Measurements from ENCODE around the gene NEMP1.

NEMP1 gene

DNA sequence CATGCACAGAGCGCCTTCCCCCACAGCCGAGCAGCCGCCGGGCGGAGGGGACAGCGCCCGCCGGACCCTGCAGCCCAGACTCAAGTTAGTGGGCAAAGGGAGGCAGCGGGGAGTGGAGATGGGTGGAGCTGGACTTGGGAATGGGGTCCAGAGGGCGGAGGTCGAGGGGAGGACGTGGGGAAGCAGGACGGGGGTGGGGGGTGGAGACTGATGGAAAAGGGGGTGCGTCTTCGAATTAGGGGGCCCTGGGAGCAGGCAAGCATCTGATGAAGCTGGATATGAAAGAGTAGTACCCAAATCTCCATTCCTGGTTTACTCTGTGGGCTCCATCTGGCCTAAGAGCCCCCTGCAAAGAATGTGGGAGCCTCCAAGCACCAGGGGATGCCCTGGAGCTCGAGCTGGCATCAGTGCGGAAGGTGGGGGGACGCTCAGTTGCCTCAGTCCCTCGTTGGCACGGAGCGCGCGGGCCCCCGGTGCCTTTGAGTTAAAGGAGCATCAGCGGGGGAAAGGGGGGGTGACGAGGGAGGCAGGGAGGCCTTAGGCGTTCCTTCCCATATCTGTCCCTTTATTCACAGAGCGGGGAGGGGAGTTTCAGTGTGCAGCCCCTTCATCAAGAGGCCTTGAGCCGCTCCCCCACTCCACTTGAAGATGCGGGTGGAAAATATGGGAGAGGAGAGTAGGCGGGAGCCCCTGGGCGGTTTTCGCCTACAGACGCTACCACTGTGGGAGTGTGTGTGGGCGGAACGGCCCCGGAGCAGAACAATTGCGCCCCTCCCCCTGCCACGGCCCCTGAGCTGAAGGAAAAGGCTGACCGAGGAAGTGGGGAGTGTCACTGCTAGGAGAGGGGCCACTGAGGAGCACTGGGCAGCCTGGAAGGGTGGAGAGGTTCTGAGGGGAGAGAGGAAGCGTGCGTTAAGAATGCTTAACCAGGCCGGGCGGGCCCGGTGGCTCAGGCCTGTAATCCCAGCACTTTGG lies 11.0 kb upstream of the NEMP1 start:
- H2AFZ ChIP-seq (ENCODE audit: low read depth) = peak overlapping the region; percentile 73

DNA sequence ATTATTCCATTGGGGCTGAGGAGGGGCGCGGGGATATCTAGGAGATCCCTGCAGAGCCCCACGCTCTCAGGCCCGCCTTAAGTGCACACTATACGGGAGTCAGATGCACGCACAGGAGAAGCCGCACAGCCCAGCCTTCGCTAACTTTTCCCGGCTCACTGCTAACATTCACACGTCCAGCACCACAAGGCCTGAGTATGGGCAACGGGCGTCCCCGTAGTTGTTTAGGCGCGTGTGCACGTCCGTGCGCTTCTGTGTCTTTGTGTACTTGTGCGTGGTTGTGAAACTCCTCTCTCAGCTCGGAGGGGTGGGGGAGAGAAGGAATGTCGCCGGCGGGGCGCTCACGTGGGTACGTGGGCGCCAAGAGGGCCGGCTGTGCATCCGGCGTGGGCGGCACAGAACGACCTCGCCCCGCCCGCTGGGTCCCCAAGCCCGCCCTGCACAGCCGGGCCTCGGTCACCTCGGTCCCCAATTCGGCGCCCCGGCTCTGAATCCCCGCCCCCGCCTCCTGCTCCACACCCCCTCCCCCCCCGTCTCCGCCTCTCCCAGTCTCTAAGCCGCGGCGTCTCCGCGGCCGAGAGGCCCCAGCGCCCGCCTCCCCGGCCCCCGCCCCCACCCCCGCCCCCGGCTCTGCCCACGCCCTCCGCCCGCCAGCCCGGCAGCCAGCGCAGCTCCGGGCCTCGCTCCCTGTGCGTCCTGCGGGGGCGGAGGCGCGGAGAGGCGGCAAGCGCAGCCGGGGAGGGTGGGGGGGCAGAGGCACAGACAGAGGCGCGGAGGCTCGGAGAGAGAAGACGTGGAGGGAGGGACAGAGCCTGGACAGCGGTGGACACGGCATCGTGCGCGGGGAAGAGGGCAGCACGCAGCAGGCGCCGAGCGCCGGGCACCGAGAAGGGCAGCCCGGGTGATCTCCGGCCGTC lies 10.0 kb upstream of the NEMP1 start, which contains the start of gene NAB2:
TSS of gene NAB2 (plus strand) at position 761 of the 917 bp plus-strand sequence. CDS start 158 bp downstream, outside the sequence.
- peak within 1 kb of the TSS; percentile 72 for H3K4me2 ChIP-seq
- H3K79me2 ChIP-seq (ENCODE audit: insufficient read depth, low read depth) = no peaks in the 10 kb centered on the region
- H3K9ac ChIP-seq = peak within 1 kb of the TSS; percentile 69
- H3K27me3 ChIP-seq (ENCODE audit: insufficient read depth, low read depth) = no peaks in the 10 kb centered on the region
- TF ChIP-seq CTCF (conservative IDR thresholded peaks at IDR 0.05; ENCODE audit: low read depth, low read length) = 0 out of 2 replicates have a peak, but pooled peaks have one; percentile 19
- no peaks in the 10 kb centered on the region for H3K36me3 ChIP-seq (ENCODE audit: insufficient read depth)
- H3K27ac ChIP-seq = peak within 1 kb of the TSS; percentile 65
- peak within 1 kb of the TSS; percentile 85 for H2AFZ ChIP-seq (ENCODE audit: low read depth)
- peak within 1 kb of the TSS; percentile 79 for H3K4me3 ChIP-seq (IDR thresholded peaks at IDR 0.05; ENCODE audit: insufficient read depth, low read depth, low read length)
- no peaks in the 10 kb centered on the region for H4K20me1 ChIP-seq (ENCODE audit: insufficient read depth)
- peaks cover 18% of the 10 kb centered on the region for H3K4me1 ChIP-seq (ENCODE audit: low read depth, poor library complexity, severe bottlenecking)

More for the DNA sequence above, 11.0 kb upstream of the NEMP1 start:
- Histone ChIP-seq H3K4me1 (ENCODE audit: low read depth, poor library complexity, severe bottlenecking) (peaks cover 18% of the 10 kb centered on the region), H4K20me1 (ENCODE audit: insufficient read depth) (no peaks in the 10 kb centered on the region), H3K4me3 (IDR thresholded peaks at IDR 0.05; ENCODE audit: insufficient read depth, low read depth, low read length) (no peak overlapping the region), H3K27me3 (ENCODE audit: insufficient read depth, low read depth) (no peaks in the 10 kb centered on the region), H3K36me3 (ENCODE audit: insufficient read depth) (no peaks in the 10 kb centered on the region), H3K27ac (no peak overlapping the region), H3K79me2 (ENCODE audit: insufficient read depth, low read depth) (no peaks in the 10 kb centered on the region), H3K4me2 (peak overlapping the region; percentile 62), H3K9ac (peak overlapping the region; percentile 26; the same call in 1 of the 2 replicates)
- TF ChIP-seq CTCF (conservative IDR thresholded peaks at IDR 0.05; ENCODE audit: low read depth, low read length) = no peak

GRCh38 chr12:57087691-57088353 lies 9.2 kb upstream of the NEMP1 start:
- Histone ChIP-seq H4K20me1 (ENCODE audit: insufficient read depth) (no peaks in the 10 kb centered on the region), H3K79me2 (ENCODE audit: insufficient read depth, low read depth) (no peaks in the 10 kb centered on the region), H3K27me3 (ENCODE audit: insufficient read depth, low read depth) (no peaks in the 10 kb centered on the region), H3K9ac (peak overlapping the region; percentile 69), H3K36me3 (ENCODE audit: insufficient read depth) (no peaks in the 10 kb centered on the region), H2AFZ (ENCODE audit: low read depth) (peak overlapping the region; percentile 85), H3K4me2 (peak overlapping the region; percentile 72), H3K27ac (peak overlapping the region; percentile 65), H3K4me1 (ENCODE audit: low read depth, poor library complexity, severe bottlenecking) (peaks cover 18% of the 10 kb centered on the region), H3K4me3 (IDR thresholded peaks at IDR 0.05; ENCODE audit: insufficient read depth, low read depth, low read length) (peak overlapping the region; percentile 79)
- TF ChIP-seq CTCF (conservative IDR thresholded peaks at IDR 0.05; ENCODE audit: low read depth, low read length) = 0 out of 2 replicates have a peak, but pooled peaks have one; percentile 28

All from KMS-11 (cell line).